H1 (cell line): ENCODE data around the gene NR4A3. TPM values are rescaled to one million over a fixed set of nuclear protein-coding genes. Genes with fewer than 3 reads are reported as not detected.

Experiments used
- BRCA1 ChIP-seq: IDR thresholded peaks from 2 replicates; pipeline ENCODE4 v1.6.1; 2012; ENCODE audit warnings: low read depth, low read length, improper control_type of control experiment
- CREB1 ChIP-seq: IDR thresholded peaks from 2 replicates; pipeline ENCODE4 v1.6.1; 2012; ENCODE audit warnings: inconsistent platforms
- RNF2 ChIP-seq: fragments of 200-900, 300-1000 bp; sonication (generic); IDR thresholded peaks from 2 replicates; pipeline ENCODE4 v1.7.1; 2016; ENCODE audit warnings: borderline replicate concordance, low read depth, mild to moderate bottlenecking, antibody characterized with exemption, low read length; ENCODE audit not compliant: poor library complexity, severe bottlenecking; ENCODE audit errors: missing control alignments
- SAP30 ChIP-seq: fragments of 300-600 bp; sonication (generic); IDR thresholded peaks from 2 replicates; pipeline ENCODE4 v1.7.1; 2012; ENCODE audit warnings: low read length, moderate library complexity, mild to moderate bottlenecking, inconsistent platforms; ENCODE audit not compliant: insufficient read depth, insufficient replicate concordance
- TAF1 ChIP-seq: IDR thresholded peaks from 2 replicates; pipeline ENCODE4 v1.6.1; 2011; ENCODE audit warnings: mild to moderate bottlenecking, low read depth, low read length
- ZNF274 ChIP-seq: IDR thresholded peaks from 2 replicates; pipeline ENCODE4 v1.7.0; 2012; ENCODE audit warnings: low read length, borderline replicate concordance; ENCODE audit errors: extremely low read depth
- polyA plus RNA-seq, 7 experiments: library from polyadenylated mRNA; depleted of rRNA in 3 of 7; stranded (reverse) in 5 of 7; unstranded in 2 of 7; fragments of >200 nt in 5 of 7; fragments of 200-250 nt in 2 of 7; gene quantifications; 1 replicate in 5 of 7; 2 replicates in 1 of 7; 4 replicates in 1 of 7; pipeline versions ENCODE4 v1.2.1 to v1.2.3, GENCODE V29; 2011 to 2013; ENCODE audit warnings: missing spikeins in 2 of 7, mixed read lengths in 2 of 7
- total RNA-seq: library from RNA; stranded (reverse); fragmentation: NEBNext Ultra II Directional; extraction: Animal tissue kit (Norgen Biotek cat#: 25700); gene quantifications from 2 replicates; pipeline ENCODE4 v1.2.1, GENCODE V29; 2021

Gene NR4A3
- total and polyA plus RNA-seq, 2 of the 8 experiments (the other 6 are each of a cell fraction or from before 2014, with no cell fraction given), result 0.05 to 0.30 TPM

- TF ChIP-seq ZNF274, result no peak
- TF ChIP-seq TAF1, result no peak
- TF ChIP-seq SAP30, result no peak
- TF ChIP-seq BRCA1, result no peak
- no peak for TF ChIP-seq CREB1
- TF ChIP-seq RNF2, result no peak
Measured at GRCh38 chr9:99778308-99778707, 43.4 kb upstream of the NR4A3 start (continued).
